Astrocyte (in vitro differentiated cells and primary cell): ENCODE data around the gene TMCC1. TPM values are rescaled to one million over a fixed set of nuclear protein-coding genes. Genes with fewer than 3 reads are reported as not detected.
A peak's percentile ranks its signal among the peaks of the same experiment; 100 is the strongest.

ENCODE experiments used
- DNase-seq: peaks from one replicate; pipeline ENCODE4 v3.0.0-alpha.2; 2010; ENCODE audit warnings: low read depth
- FAIRE-seq: peaks from 2 replicates; lab custom pipeline; 2011; peaks lifted over from hg19 to GRCh38; lab: Jason Lieb, UNC
- H2AFZ ChIP-seq: 2 replicates; pipeline ENCODE4 v1.6.0; 2012; ENCODE audit warnings: low read depth, low read length, inconsistent platforms
- H3K27ac ChIP-seq: 2 replicates; pipeline ENCODE4 v1.5.1; 2011; ENCODE audit warnings: low read depth, low read length, inconsistent platforms
- H3K27me3 ChIP-seq: 2 replicates; pipeline ENCODE4 v1.6.0; 2011; ENCODE audit warnings: low read length, inconsistent platforms; ENCODE audit not compliant: insufficient read depth
- H3K36me3 ChIP-seq: 2 replicates; pipeline ENCODE4 v1.5.1; 2011; ENCODE audit warnings: low read length, inconsistent platforms; ENCODE audit not compliant: insufficient read depth
- H3K4me1 ChIP-seq: 2 replicates; pipeline ENCODE4 v1.5.1; 2011; ENCODE audit warnings: low read length, inconsistent platforms; ENCODE audit not compliant: insufficient read depth
- H3K4me2 ChIP-seq: 2 replicates; pipeline ENCODE4 v1.6.0; 2012; ENCODE audit warnings: low read length, inconsistent platforms
- H3K4me3 ChIP-seq: 2 replicates; pipeline ENCODE4 v1.5.1; 2011; ENCODE audit warnings: low read depth, mild to moderate bottlenecking, low read length, inconsistent platforms; ENCODE audit not compliant: insufficient read depth
- H3K79me2 ChIP-seq: 2 replicates; pipeline ENCODE4 v1.6.0; 2012; ENCODE audit warnings: mild to moderate bottlenecking, low read length, inconsistent platforms; ENCODE audit not compliant: insufficient read depth
- H3K9ac ChIP-seq: 2 replicates; pipeline ENCODE4 v1.6.0; 2012; ENCODE audit warnings: mild to moderate bottlenecking, low read length, inconsistent platforms
- H3K9me3 ChIP-seq: 2 replicates; pipeline ENCODE4 v1.5.1; 2012; ENCODE audit warnings: low read depth, mild to moderate bottlenecking, low read length, inconsistent platforms; ENCODE audit not compliant: insufficient read depth
- H4K20me1 ChIP-seq: 2 replicates; pipeline ENCODE4 v1.6.0; 2012; ENCODE audit warnings: low read length, inconsistent platforms; ENCODE audit not compliant: insufficient read depth
- H3K27ac Mint-ChIP-seq: one replicate; pipeline ENCODE4 v1.8.0; 2021; ENCODE audit warnings: mild to moderate bottlenecking, mixed read lengths; ENCODE audit not compliant: unreplicated experiment
- H3K27me3 Mint-ChIP-seq: one replicate; pipeline ENCODE4 v1.8.0; 2021; ENCODE audit warnings: low read depth, mixed read lengths; ENCODE audit not compliant: unreplicated experiment
- H3K36me3 Mint-ChIP-seq: one replicate; pipeline ENCODE4 v1.8.0; 2021; ENCODE audit warnings: low read depth, mixed read lengths; ENCODE audit not compliant: unreplicated experiment
- H3K4me1 Mint-ChIP-seq: one replicate; pipeline ENCODE4 v1.8.0; 2021; ENCODE audit warnings: low read depth, mixed read lengths; ENCODE audit not compliant: unreplicated experiment
- H3K4me3 Mint-ChIP-seq: one replicate; pipeline ENCODE4 v1.8.0; 2021; ENCODE audit warnings: mild to moderate bottlenecking, moderate library complexity, mixed read lengths; ENCODE audit not compliant: unreplicated experiment
- H3K9me3 Mint-ChIP-seq: one replicate; pipeline ENCODE4 v1.8.0; 2021; ENCODE audit warnings: mild to moderate bottlenecking, mixed read lengths; ENCODE audit not compliant: unreplicated experiment
- EZH2 ChIP-seq: IDR thresholded peaks from 2 replicates; pipeline ENCODE4 v1.6.1; 2012; ENCODE audit warnings: mild to moderate bottlenecking, low read length, inconsistent platforms; ENCODE audit not compliant: insufficient read depth
- total RNA-seq: library from RNA; stranded (reverse); gene quantifications from 2 replicates; pipeline ENCODE4 v1.2.1, GENCODE V29; 2021
- TF ChIP-seq, protein P1 (sequence below): IDR thresholded peaks from 2 replicates; pipeline ENCODE4 v1.5.1; 2011; ENCODE audit warnings: low read depth, mild to moderate bottlenecking, inconsistent platforms, low read length, moderate library complexity; ENCODE audit not compliant: insufficient read depth

TMCC1 gene
- total RNA-seq, 1 donor from 2014 or later: 37.9 TPM

DNA sequence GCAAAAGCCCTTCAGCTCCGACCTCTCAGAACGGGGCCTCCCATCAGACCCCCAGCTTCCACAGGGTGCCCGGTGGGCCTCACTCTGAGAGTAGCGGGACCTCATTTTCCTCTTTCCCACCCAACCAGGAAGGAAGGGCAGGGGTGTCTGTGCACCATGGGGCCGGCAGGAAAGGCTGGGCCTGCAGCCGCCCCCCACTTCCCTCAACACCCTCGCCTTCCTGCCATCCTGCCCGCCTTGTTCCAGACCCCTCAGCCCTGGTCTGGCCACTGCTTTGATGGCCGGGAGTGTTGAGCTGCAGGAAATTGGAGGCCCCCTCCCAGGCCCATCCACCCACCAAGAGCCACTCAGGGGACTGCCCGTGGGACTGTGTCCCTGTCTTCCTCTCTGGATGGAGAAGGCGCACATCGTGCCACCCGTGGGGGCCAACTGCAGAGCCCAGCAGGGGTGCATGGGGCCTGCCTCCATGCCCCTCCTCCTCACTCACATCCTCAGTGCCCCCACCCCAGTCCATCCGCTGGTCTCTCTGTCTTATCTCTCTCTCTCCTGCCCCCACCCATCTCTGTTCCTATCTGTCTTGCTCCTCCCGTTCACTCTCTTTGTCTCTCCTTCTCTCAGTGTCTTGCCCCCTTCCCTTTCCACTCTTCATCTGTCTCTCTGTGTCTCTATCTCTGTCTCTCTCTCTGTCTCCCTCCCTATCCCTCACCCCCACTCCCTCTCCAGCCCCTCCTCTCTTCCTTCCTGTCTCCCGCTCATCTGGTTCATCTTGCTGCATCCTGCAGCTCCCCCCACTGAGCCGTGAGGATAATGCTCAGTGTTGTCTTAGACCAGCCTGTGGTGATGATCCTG lies 285.2 kb downstream of the TMCC1 start:
- peaks cover 42% of the 10 kb centered on the region for H3K4me1 Mint-ChIP-seq
- H3K27ac Mint-ChIP-seq: peak overlapping the region; percentile 68
- Histone ChIP-seq H4K20me1 (peaks cover 21% of the 10 kb centered on the region), H3K79me2 (peaks cover 29% of the 10 kb centered on the region), H2AFZ (peak overlapping the region; percentile 36), H3K36me3 (no peaks in the 10 kb centered on the region), H3K4me3 (no peak overlapping the region), H3K27ac (no peak overlapping the region), H3K9me3 (no peaks in the 10 kb centered on the region), H3K4me2 (peak overlapping the region; percentile 48), H3K4me1 (peaks cover 75% of the 10 kb centered on the region), H3K9ac (no peak overlapping the region), H3K27me3 (no peaks in the 10 kb centered on the region)
- no peak for FAIRE-seq
- no peak for DNase-seq
- H3K9me3 Mint-ChIP-seq: no peaks in the 10 kb centered on the region
- H3K27me3 Mint-ChIP-seq: no peaks in the 10 kb centered on the region
- peak overlapping the region; percentile 50 for H3K4me3 Mint-ChIP-seq
- TF ChIP-seq, protein P1, sequence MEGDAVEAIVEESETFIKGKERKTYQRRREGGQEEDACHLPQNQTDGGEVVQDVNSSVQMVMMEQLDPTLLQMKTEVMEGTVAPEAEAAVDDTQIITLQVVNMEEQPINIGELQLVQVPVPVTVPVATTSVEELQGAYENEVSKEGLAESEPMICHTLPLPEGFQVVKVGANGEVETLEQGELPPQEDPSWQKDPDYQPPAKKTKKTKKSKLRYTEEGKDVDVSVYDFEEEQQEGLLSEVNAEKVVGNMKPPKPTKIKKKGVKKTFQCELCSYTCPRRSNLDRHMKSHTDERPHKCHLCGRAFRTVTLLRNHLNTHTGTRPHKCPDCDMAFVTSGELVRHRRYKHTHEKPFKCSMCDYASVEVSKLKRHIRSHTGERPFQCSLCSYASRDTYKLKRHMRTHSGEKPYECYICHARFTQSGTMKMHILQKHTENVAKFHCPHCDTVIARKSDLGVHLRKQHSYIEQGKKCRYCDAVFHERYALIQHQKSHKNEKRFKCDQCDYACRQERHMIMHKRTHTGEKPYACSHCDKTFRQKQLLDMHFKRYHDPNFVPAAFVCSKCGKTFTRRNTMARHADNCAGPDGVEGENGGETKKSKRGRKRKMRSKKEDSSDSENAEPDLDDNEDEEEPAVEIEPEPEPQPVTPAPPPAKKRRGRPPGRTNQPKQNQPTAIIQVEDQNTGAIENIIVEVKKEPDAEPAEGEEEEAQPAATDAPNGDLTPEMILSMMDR: no peak
- TF ChIP-seq EZH2: no peak
- H3K36me3 Mint-ChIP-seq: no peaks in the 10 kb centered on the region

DNA sequence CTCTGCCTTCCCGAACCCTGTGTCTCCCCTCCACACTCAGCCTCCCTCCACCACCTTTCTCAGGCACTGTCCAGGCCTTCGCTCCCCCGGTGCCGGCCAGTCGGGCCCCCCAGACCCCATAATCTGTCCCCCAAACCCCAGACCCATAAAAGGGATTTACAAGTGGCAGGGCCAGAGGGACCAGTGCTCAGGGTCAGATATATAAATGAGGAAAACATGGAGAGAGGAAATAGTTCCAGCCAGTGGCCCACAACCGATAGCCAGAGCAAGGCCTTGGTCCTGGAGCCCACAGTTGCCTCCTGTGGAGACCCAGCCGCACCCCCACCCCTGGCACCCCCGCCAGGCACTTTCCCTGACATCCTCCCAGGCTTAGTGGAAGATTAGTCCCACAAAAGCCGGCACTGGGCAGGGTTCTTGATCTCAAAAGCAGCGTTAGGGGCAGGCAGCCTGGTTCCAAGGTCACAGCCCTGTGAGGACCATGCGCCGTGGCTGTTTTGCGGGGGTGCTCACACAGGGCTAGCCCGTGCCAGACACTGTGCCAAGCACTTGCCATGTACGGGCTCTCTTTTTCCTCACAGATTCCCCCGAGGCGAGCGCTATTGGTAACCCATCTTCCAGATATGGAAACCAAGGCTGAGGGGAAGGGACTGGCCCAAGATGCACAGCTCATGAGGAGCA lies 286.0 kb downstream of the TMCC1 start:
- H3K4me1 Mint-ChIP-seq: peaks cover 49% of the 10 kb centered on the region
- H3K9ac ChIP-seq: peak overlapping the region; percentile 81
- H3K36me3 ChIP-seq: no peaks in the 10 kb centered on the region
- H3K4me2 ChIP-seq: peak overlapping the region; percentile 93
- H4K20me1 ChIP-seq: peaks cover 28% of the 10 kb centered on the region
- peak overlapping the region; percentile 72 for H2AFZ ChIP-seq
- H3K4me3 Mint-ChIP-seq: peak overlapping the region; percentile 88
- peak overlapping the region; percentile 88 for H3K27ac Mint-ChIP-seq
- peaks cover 36% of the 10 kb centered on the region for H3K79me2 ChIP-seq
- peak overlapping the region; percentile 43 for H3K4me3 ChIP-seq
- H3K27me3 Mint-ChIP-seq: no peaks in the 10 kb centered on the region
- peaks cover 74% of the 10 kb centered on the region for H3K4me1 ChIP-seq
- TF ChIP-seq EZH2: no peak
- TF ChIP-seq, protein P1: no peak
- no peaks in the 10 kb centered on the region for H3K9me3 Mint-ChIP-seq
- H3K9me3 ChIP-seq: no peaks in the 10 kb centered on the region
- H3K27ac ChIP-seq: peak overlapping the region; percentile 48
- DNase-seq (no peak), FAIRE-seq (no peak)
- H3K27me3 ChIP-seq: no peaks in the 10 kb centered on the region
- H3K36me3 Mint-ChIP-seq: no peaks in the 10 kb centered on the region
